ENCODE data around the gene FOXE1.

The FOXE1 gene

DNA sequence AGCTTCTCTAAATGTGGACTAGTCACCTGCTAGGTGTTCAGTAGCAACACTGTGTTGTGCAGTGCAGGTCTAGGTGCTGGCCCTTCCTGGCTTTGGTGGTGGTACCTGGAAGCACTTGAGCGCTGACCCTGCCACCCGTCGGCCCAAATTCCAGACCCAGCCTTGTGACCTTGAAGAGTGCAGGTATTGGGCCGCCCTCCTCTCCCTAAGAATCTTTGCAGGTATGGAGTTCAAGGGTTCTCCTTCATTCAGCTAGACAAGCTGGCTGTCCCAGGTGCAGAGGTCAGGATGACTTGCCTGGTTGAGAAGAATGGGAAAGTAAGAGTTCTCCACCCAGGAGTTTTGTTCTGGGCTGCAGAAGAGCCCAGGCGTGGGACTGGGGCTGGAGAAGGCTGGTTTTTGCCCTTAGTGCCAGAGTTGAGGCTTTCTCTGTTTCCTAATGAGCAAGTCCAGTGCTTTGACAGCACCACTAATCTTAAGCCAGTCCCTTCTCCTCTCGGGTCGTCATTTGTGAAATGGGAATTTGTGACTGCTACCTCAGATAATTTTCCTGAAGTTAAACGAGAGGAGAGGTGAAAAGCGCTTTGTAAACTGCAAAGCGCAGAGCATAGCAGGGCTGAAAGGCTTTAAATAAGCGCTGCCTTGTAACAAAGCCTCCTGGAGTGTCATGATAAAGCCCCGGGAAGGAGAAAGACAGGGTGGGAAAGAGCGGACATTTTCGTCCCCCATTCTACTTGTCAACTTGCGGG is 4.0 kb downstream of the FOXE1 start:
- H3K4me3 ChIP-seq (ENCODE audit: low read depth, low read length) = no peak overlapping the region
- H3K9me3 ChIP-seq (ENCODE audit: control insufficient read depth, insufficient read depth, low read depth, low read length) = no peaks in the 10 kb centered on the region
- no peak overlapping the region for H3K27ac ChIP-seq (ENCODE audit: extremely low read depth, low read depth, low read length)
- CTCF ChIA-PET = no interaction called here
- H3K36me3 ChIP-seq (ENCODE audit: control insufficient read depth in 2 of 2, insufficient read depth in 1 of 2, low read length in 2 of 2) = no peaks in the 10 kb centered on the region
- POLR2A ChIA-PET = no interaction called here
- TF ChIP-seq ZBTB21 (tag by site-specific recombination; IDR thresholded peaks at IDR 0.05) (no peak), OVOL3 (tag by site-specific recombination; IDR thresholded peaks at IDR 0.05) (no peak), GLIS2 (tag by site-specific recombination; IDR thresholded peaks at IDR 0.05) (no peak), ZNF747 (tag by site-specific recombination; IDR thresholded peaks at IDR 0.05) (no peak), ZNF426 (tag by site-specific recombination; IDR thresholded peaks at IDR 0.05) (no peak), ZNF138 (tag by site-specific recombination; IDR thresholded peaks at IDR 0.05; ENCODE audit: borderline replicate concordance) (no peak), HOXA7 (CRISPR knock-in tag; IDR thresholded peaks at IDR 0.05; ENCODE audit: borderline replicate concordance) (no peak), ZNF416 (tag by site-specific recombination; IDR thresholded peaks at IDR 0.05) (no peak)
- TF ChIP-seq, protein P1, sequence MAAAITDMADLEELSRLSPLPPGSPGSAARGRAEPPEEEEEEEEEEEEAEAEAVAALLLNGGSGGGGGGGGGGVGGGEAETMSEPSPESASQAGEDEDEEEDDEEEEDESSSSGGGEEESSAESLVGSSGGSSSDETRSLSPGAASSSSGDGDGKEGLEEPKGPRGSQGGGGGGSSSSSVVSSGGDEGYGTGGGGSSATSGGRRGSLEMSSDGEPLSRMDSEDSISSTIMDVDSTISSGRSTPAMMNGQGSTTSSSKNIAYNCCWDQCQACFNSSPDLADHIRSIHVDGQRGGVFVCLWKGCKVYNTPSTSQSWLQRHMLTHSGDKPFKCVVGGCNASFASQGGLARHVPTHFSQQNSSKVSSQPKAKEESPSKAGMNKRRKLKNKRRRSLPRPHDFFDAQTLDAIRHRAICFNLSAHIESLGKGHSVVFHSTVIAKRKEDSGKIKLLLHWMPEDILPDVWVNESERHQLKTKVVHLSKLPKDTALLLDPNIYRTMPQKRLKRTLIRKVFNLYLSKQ (tag by site-specific recombination; IDR thresholded peaks at IDR 0.05; ENCODE audit: borderline replicate concordance) = no peak
- no peaks in the 10 kb centered on the region for H3K4me1 ChIP-seq (ENCODE audit: control insufficient read depth, insufficient read depth, low read length)

DNA sequence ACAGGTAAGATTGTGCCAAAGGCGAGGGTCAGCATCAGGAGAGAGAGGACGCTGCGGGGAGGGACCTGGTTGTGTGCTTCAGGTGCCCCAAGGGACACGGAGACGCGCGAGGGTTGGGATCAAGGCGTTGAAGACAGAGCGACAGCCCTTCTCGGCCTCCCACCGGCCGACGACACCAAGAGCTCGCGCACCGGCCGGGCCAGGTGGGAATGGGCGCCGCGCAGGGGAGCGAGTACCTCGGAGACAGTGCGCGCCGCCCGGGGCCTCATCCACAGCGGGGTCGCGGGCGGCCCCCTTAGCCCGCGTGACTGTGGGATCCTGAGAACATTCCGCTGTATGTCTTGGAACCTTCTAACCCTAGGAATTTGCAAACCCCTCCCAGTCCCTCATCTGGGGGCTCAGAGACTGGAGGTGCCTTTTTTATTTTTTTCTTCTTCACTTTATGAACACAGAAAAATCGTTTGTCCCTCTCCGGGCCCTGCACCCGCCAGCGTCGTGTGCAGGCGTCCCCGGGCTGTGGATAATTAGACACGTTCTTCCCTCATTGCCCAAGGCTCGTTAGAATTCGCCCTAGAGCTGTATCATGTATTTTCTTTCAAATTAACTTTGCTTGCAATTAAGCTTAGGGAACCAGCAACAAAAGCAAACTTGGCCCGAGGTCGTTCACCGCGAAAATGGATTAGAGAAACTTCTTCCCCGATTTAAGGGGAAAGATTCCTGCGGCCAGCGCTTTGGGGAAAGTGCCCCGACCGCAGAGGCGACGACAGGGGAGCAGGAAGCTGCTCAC is 4.8 kb downstream of the FOXE1 start:
- Histone ChIP-seq H3K4me1 (ENCODE audit: control insufficient read depth, insufficient read depth, low read length) (no peaks in the 10 kb centered on the region), H3K4me3 (ENCODE audit: low read depth, low read length) (no peak overlapping the region), H3K9me3 (ENCODE audit: control insufficient read depth, insufficient read depth, low read depth, low read length) (no peaks in the 10 kb centered on the region), H3K27ac (ENCODE audit: extremely low read depth, low read depth, low read length) (no peak overlapping the region), H3K36me3 (ENCODE audit: control insufficient read depth in 2 of 2, insufficient read depth in 1 of 2, low read length in 2 of 2) (no peaks in the 10 kb centered on the region)
- POLR2A ChIA-PET = no interaction called here
- CTCF ChIA-PET = no interaction called here
- TF ChIP-seq, protein P2, sequence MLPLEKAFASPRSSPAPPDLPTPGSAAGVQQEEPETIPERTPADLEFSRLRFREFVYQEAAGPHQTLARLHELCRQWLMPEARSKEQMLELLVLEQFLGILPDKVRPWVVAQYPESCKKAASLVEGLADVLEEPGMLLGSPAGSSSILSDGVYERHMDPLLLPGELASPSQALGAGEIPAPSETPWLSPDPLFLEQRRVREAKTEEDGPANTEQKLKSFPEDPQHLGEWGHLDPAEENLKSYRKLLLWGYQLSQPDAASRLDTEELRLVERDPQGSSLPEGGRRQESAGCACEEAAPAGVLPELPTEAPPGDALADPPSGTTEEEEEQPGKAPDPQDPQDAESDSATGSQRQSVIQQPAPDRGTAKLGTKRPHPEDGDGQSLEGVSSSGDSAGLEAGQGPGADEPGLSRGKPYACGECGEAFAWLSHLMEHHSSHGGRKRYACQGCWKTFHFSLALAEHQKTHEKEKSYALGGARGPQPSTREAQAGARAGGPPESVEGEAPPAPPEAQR (tag by site-specific recombination; IDR thresholded peaks at IDR 0.05) = no peak
- TF ChIP-seq TCF7L2 (IDR thresholded peaks at IDR 0.05; ENCODE audit: borderline replicate concordance, low read depth, low read length) (no peak), ZNF202 (tag by site-specific recombination; IDR thresholded peaks at IDR 0.05; ENCODE audit: borderline replicate concordance) (no peak), MYNN (tag by site-specific recombination; IDR thresholded peaks at IDR 0.05; ENCODE audit: borderline replicate concordance) (no peak), ZNF366 (tag by site-specific recombination; conservative IDR thresholded peaks at IDR 0.05) (no peak), SETDB1 (IDR thresholded peaks at IDR 0.05; ENCODE audit: insufficient read length, low read length) (no peak)

DNA sequence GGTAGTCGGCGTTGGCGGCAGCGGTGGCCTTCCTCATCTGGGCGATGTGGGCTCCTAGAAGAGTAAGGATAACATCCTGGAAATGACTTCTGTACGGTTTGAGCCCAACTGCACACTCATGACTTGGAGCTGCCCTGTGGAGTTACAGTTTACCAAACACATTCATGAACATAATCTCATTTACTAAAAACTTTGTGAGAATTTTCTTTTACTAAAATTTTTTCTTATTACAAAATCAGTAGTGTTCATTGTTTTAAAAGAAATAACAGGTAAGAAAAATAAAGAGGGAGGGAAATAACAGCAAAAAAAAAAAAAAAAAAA is 5.3 kb downstream of the FOXE1 start:
- Histone ChIP-seq H3K27ac (ENCODE audit: extremely low read depth, low read depth, low read length) (no peak overlapping the region), H3K36me3 (ENCODE audit: control insufficient read depth in 2 of 2, insufficient read depth in 1 of 2, low read length in 2 of 2) (no peaks in the 10 kb centered on the region), H3K9me3 (ENCODE audit: control insufficient read depth, insufficient read depth, low read depth, low read length) (no peaks in the 10 kb centered on the region), H3K4me1 (ENCODE audit: control insufficient read depth, insufficient read depth, low read length) (no peaks in the 10 kb centered on the region), H3K4me3 (ENCODE audit: low read depth, low read length) (no peak overlapping the region)
- ChIA-PET CTCF (no interaction called here), POLR2A (no interaction called here)
- TF ChIP-seq ZNF121 (tag by site-specific recombination; IDR thresholded peaks at IDR 0.05) = no peak
- TF ChIP-seq TCF7L2 (IDR thresholded peaks at IDR 0.05; ENCODE audit: borderline replicate concordance, low read depth, low read length) = no peak

All from HEK293 (cell line).